ENCODE results near the gene DACH1.
"Not testable (repeated sequence)": the region's sequence is repeated elsewhere in the genome, so short reads cannot be mapped to it uniquely, and the experiment has no call there.

DACH1 gene

GRCh38 chr13:71852736-71853135 is 14.3 kb downstream of the DACH1 start:
- no peaks in the 10 kb centered on the region for H3K79me2 ChIP-seq (ENCODE audit: low read length)
- no peaks in the 10 kb centered on the region for H4K20me1 ChIP-seq (ENCODE audit: insufficient read depth, low read length)
- H3K27me3 ChIP-seq (ENCODE audit: low read depth, low read length), result no peaks in the 10 kb centered on the region
- no peak overlapping the region for H3K4me2 ChIP-seq (ENCODE audit: low read length)
- no peaks in the 10 kb centered on the region for H3K36me3 ChIP-seq (replicated peaks; ENCODE audit: low read depth, low read length)
- H3K9me3 ChIP-seq (ENCODE audit: insufficient read depth, low read length), result no peaks in the 10 kb centered on the region
- no peak overlapping the region for H3K4me3 ChIP-seq (ENCODE audit: low read length)
- no peaks in the 10 kb centered on the region for H3K4me1 ChIP-seq (ENCODE audit: low read length)
- H3K27ac ChIP-seq (ENCODE audit: low read length), result no peak overlapping the region
- no peak for TF ChIP-seq EZH2phosphoT487 (IDR thresholded peaks at IDR 0.05; ENCODE audit: low read depth)
- TF ChIP-seq CTCF (IDR thresholded peaks at IDR 0.05; ENCODE audit: low read depth, low read length), result no peak
- H2AFZ ChIP-seq (ENCODE audit: low read depth, low read length), result no peak overlapping the region
- no peak overlapping the region for H3K9ac ChIP-seq (ENCODE audit: low read length)

- no peak overlapping the region for H3K27ac ChIP-seq (ENCODE audit: low read length)
- H4K20me1 ChIP-seq (ENCODE audit: insufficient read depth, low read length), result no peaks in the 10 kb centered on the region
- H3K4me3 ChIP-seq (ENCODE audit: low read length), result no peak overlapping the region
- no peaks in the 10 kb centered on the region for H3K36me3 ChIP-seq (replicated peaks; ENCODE audit: low read depth, low read length)
- TF ChIP-seq EZH2phosphoT487 (IDR thresholded peaks at IDR 0.05; ENCODE audit: low read depth) (no peak), CTCF (IDR thresholded peaks at IDR 0.05; ENCODE audit: low read depth, low read length) (no peak)
- H3K4me1 ChIP-seq (ENCODE audit: low read length), result no peaks in the 10 kb centered on the region
- no peaks in the 10 kb centered on the region for H3K79me2 ChIP-seq (ENCODE audit: low read length)
- H3K9ac ChIP-seq (ENCODE audit: low read length), result no peak overlapping the region
- no peak overlapping the region for H3K4me2 ChIP-seq (ENCODE audit: low read length)
- no peak overlapping the region for H2AFZ ChIP-seq (ENCODE audit: low read depth, low read length)
- H3K9me3 ChIP-seq (ENCODE audit: insufficient read depth, low read length), result no peaks in the 10 kb centered on the region
- H3K27me3 ChIP-seq (ENCODE audit: low read depth, low read length), result no peaks in the 10 kb centered on the region
These were observed 15.2 kb downstream of the DACH1 start for GRCh38 chr13:71851498-71852409.

GRCh38 chr13:71842003-71842402 is 25.0 kb downstream of the DACH1 start:
- Histone ChIP-seq H2AFZ (ENCODE audit: low read depth, low read length) (no peak overlapping the region), H3K9me3 (ENCODE audit: insufficient read depth, low read length) (no peaks in the 10 kb centered on the region), H3K9ac (ENCODE audit: low read length) (no peak overlapping the region), H3K36me3 (replicated peaks; ENCODE audit: low read depth, low read length) (no peaks in the 10 kb centered on the region), H3K4me2 (ENCODE audit: low read length) (no peak overlapping the region), H3K79me2 (ENCODE audit: low read length) (no peaks in the 10 kb centered on the region), H3K4me1 (ENCODE audit: low read length) (no peaks in the 10 kb centered on the region), H4K20me1 (ENCODE audit: insufficient read depth, low read length) (no peaks in the 10 kb centered on the region), H3K27ac (ENCODE audit: low read length) (no peak overlapping the region), H3K4me3 (ENCODE audit: low read length) (no peak overlapping the region), H3K27me3 (ENCODE audit: low read depth, low read length) (no peaks in the 10 kb centered on the region)
- TF ChIP-seq EZH2phosphoT487 (IDR thresholded peaks at IDR 0.05; ENCODE audit: low read depth) (no peak), CTCF (IDR thresholded peaks at IDR 0.05; ENCODE audit: low read depth, low read length) (no peak)

- Histone ChIP-seq H3K36me3 (replicated peaks; ENCODE audit: low read depth, low read length) (no peaks in the 10 kb centered on the region), H3K4me2 (ENCODE audit: low read length) (no peak overlapping the region), H3K9me3 (ENCODE audit: insufficient read depth, low read length) (no peaks in the 10 kb centered on the region; the same call in 1 of the 2 replicates), H2AFZ (ENCODE audit: low read depth, low read length) (no peak overlapping the region), H4K20me1 (ENCODE audit: insufficient read depth, low read length) (no peaks in the 10 kb centered on the region), H3K4me3 (ENCODE audit: low read length) (no peak overlapping the region), H3K79me2 (ENCODE audit: low read length) (no peaks in the 10 kb centered on the region), H3K27ac (ENCODE audit: low read length) (no peak overlapping the region), H3K9ac (ENCODE audit: low read length) (no peak overlapping the region), H3K4me1 (ENCODE audit: low read length) (no peaks in the 10 kb centered on the region), H3K27me3 (ENCODE audit: low read depth, low read length) (no peaks in the 10 kb centered on the region)
- TF ChIP-seq EZH2phosphoT487 (IDR thresholded peaks at IDR 0.05; ENCODE audit: low read depth) (no peak), CTCF (IDR thresholded peaks at IDR 0.05; ENCODE audit: low read depth, low read length) (no peak)
These were observed 28.2 kb downstream of the DACH1 start for GRCh38 chr13:71838842-71839241.

- H3K27ac ChIP-seq (ENCODE audit: low read length); H3K79me2 ChIP-seq (ENCODE audit: low read length); H3K27me3 ChIP-seq (ENCODE audit: low read depth, low read length); H3K9ac ChIP-seq (ENCODE audit: low read length); H2AFZ ChIP-seq (ENCODE audit: low read depth, low read length); H3K9me3 ChIP-seq (ENCODE audit: insufficient read depth, low read length); H3K4me2 ChIP-seq (ENCODE audit: low read length); H4K20me1 ChIP-seq (ENCODE audit: insufficient read depth, low read length); H3K36me3 ChIP-seq (replicated peaks; ENCODE audit: low read depth, low read length); H3K4me3 ChIP-seq (ENCODE audit: low read length); H3K4me1 ChIP-seq (ENCODE audit: low read length): not testable (repeated sequence)
These were observed 29.4 kb downstream of the DACH1 start for GRCh38 chr13:71837582-71837981.
